HPDE6-E6E7 (cell line): Measurements from ENCODE around the gene DPY30.
A peak's percentile ranks its signal among the peaks of the same experiment; 100 is the strongest.
"Not testable (repeated sequence)": the region's sequence is repeated elsewhere in the genome, so short reads cannot be mapped to it uniquely, and the experiment has no call there.

Source experiments
- DNase-seq: peaks from one replicate; pipeline ENCODE4 v3.0.0; 2011; ENCODE audit warnings: missing footprints; ENCODE audit errors: extremely low spot score

DPY30 gene

DNA sequence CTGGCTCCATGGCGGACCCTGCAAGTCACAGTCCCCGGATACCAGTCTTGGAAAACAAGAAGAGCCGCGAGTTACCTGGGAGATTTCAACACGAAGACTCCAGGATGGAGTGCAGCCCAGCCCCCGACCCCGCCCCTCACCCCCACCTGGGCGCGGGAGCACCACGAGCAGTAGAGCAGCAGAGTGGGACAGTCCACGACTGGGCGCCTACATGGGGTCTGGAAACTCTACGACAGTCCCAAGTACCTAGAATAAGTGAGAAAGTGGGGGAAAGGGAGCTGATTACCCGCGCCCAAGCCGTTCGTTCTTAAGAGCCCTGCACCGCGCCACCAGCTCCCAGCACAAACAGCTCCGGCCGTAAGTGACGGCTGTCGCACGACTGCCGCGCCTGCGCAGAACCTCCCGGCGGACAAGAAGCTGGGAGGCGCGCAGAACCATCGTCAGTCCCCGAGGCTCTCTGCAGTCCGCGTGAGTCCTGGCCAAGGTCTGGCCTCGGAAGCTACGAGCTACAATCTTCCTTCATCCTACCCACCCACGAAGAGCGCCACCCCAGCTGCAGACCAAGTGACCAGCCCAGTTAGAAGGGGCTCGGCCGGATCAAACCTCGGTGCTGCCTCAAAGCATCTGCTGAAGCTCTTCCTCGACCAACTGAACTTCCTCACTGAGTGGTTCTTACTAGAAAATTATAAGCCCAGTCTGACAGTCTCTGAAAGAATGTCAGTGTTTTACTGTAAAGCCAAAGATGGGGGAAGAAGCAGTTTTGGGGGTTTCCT, at the start of gene DPY30:
TSS of gene DPY30 (minus strand) at position 359 of the 773 bp plus-strand sequence. CDS start at position 10, 349 bp downstream.
- DNase-seq = peak; percentile 84

GRCh38 chr2:32074134-32074506, 34.5 kb upstream of the DPY30 start:
- no peak for DNase-seq

DNA sequence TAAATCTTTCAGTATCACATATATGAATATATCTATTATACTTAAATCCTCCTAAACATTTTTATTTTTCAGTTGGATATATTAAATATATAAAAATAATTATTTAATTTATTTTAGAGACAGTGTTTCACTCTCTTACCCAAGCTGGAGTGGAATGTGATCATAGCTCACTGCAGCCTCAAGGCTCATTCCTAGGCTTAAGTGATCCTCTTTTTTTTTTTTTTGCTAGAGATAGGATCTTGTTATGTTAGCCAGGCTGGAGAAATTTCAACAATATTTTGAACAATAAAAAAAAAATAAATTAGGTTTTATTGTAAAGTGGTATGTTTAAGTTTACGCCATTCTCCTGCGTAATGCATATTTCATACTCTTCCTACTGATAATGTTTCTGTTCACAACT, 27.9 kb upstream of the DPY30 start:
- DNase-seq = no peak

GRCh38 chr2:32064713-32065112, 25.1 kb upstream of the DPY30 start:
- no peak for DNase-seq

- DNase-seq = peak; percentile 20
Observed at GRCh38 chr2:32064021-32064601, 24.5 kb upstream of the DPY30 start.

DNA sequence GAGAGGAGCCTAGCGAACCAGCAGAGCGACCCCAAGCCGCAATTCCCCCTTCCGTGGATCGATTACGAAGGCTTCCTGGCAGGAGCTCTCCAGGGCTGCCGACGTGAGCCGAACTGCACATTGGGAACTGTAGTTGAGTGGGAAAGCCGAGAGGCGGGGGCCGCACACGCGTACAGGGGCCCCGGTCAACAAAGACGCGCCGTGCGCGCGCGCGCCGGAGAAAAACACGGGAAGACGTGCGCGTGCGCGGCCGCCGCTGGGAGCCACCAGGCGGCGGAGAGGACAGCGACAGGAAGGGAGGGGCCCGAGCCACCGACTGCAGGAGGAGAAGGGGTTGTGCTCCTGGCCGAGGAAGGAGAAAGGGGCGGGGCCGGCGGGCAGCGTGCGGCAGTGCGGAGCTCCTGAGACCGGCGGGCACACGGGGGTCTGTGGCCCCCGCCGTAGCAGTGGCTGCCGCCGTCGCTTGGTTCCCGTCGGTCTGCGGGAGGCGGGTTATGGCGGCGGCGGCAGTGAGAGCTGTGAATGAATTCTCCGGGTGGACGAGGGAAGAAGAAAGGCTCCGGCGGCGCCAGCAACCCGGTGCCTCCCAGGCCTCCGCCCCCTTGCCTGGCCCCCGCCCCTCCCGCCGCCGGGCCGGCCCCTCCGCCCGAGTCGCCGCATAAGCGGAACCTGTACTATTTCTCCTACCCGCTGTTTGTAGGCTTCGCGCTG, 23.9 kb upstream of the DPY30 start, which contains the start of gene SPAST:
TSS of gene SPAST (plus strand) at position 247 of the 711 bp plus-strand sequence. CDS start at position 523, 276 bp downstream.
- peak; percentile 96 for DNase-seq

GRCh38 chr2:32061973-32062861, 22.6 kb upstream of the DPY30 start:
- peak; percentile 60 for DNase-seq

DNA sequence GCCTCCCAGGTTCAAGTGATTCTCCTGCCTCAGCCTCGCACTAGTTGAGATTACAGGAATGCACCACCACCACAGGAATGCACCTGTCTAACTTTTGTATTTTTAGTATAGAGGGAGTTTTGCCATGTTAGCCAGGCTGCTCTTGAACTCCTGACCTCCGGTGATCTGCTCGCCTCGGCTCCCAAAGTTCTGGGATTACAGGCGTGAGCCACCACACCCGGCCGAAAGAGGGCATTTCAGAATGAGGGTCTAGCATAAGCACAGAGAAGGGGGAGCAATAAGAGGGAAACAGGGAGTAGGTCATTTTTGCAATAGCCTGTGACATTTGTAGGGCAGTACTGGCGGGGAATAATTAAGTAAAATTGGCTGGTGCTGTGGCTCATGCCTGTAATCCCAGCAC, 21.8 kb upstream of the DPY30 start:
- no peak for DNase-seq

- no peak for DNase-seq
Observed at GRCh38 chr2:32060266-32060665, 20.7 kb upstream of the DPY30 start.

DNA sequence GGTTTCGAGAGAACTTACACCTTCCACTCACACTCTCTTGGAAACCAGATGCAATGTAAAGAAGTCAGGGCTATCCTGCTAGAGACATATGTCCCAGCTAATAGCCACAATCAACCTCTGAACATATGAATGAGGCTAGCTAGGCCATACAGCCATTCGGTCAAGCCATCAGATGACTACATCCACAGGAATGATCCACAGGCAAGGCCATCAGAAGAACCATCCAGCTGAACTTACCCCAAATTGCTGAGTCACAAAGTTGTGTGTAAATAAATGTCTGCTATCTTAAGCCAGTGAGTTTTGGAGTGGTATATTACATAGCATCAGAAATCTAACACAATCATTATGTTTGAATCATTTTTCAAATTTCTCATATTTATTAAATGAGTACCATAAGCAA, 18.5 kb upstream of the DPY30 start:
- DNase-seq = no peak

DNA sequence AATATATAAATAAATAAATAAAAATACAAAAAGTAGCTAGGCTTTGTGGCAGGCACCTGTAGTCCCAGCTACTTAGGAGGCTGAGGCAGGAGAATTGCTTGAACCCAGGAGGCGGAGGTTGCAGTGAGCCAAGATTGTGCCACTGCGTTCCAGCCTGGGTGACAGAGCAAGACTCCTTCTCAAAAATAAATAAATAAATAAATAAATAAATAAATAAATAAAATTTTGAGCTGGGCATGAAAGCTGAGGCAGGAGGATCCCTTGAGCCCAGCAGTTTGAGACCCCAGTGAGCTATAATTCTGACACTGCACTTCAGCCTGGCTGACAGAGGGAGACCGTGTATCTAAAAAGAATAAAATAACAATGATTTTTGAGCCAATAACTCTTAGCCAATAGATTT, 15.0 kb upstream of the DPY30 start:
- DNase-seq = not testable (repeated sequence)

DNA sequence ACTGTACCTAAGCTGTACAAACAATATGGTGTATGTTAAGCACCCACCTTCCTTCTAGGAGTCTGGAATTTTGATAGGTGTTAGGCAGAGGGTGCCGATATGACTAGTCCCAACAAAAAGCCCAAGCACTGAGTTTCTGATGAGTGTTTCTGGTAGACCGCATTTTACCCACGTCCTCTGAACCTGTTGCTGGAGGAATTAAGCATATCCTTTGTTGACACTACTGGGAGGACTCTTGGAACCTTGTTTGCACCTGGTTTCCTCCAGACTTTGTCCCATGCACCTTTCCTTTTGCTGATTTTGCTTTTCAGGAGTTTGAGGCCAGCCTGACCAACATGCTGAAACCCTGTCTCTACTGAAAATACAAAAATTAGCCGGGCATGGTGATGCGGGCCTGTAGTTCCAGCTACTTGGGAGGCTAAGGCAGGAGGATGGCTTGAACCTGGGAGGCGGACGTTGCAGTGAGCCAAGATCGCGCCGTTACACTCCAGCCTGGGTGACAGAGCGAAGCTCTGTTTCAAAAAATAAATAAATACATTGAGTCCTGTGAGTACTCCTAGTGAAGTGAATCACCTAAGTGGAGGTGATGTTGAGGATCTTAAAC, 12.3 kb upstream of the DPY30 start:
- no peak for DNase-seq

DNA sequence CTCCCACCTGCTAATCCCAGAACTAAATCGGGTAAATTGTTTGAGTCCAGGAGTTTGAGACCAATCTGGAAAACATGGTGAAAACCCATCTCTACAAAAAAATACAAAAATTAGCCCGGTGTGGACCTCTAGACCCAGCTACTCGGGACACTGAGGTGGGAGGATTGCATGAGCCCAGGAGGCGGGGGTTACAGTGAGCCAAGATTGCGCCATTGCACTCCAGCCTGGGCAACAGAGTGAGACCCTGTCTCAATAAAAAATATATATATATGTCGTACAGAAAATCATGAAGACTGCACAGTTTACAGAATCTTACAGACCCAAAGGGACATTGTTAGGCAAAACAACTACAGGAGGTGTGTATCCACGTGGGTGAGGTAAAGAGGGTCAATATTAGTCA, 4.0 kb upstream of the DPY30 start:
- no peak for DNase-seq

GRCh38 chr2:32034198-32034887, 5.3 kb downstream of the DPY30 start:
- DNase-seq = not testable (repeated sequence)

GRCh38 chr2:32018789-32019482, 20.7 kb downstream of the DPY30 start:
- DNase-seq = not testable (repeated sequence)

DNA sequence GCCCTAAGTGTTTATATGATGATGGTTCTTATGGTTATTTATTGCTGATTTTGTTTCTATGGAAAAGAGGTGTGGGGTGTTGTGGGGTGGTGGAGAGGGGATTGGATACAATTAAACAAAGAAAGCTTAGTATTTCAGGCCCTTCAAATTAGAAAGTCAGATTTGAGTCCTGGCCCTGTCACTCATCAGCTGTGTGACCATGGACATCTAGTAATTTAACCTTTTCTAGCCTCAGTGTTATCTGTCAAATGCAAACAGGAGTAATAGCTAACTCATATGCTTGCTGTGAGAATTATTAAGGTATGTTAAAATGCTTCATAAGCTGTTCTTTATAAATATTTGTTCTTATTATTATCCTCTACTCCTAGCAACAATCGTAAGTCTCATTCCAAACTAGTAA, 26.7 kb downstream of the DPY30 start:
- no peak for DNase-seq

- no peak for DNase-seq
Observed at GRCh38 chr2:32011485-32011960, 28.1 kb downstream of the DPY30 start.

DNA sequence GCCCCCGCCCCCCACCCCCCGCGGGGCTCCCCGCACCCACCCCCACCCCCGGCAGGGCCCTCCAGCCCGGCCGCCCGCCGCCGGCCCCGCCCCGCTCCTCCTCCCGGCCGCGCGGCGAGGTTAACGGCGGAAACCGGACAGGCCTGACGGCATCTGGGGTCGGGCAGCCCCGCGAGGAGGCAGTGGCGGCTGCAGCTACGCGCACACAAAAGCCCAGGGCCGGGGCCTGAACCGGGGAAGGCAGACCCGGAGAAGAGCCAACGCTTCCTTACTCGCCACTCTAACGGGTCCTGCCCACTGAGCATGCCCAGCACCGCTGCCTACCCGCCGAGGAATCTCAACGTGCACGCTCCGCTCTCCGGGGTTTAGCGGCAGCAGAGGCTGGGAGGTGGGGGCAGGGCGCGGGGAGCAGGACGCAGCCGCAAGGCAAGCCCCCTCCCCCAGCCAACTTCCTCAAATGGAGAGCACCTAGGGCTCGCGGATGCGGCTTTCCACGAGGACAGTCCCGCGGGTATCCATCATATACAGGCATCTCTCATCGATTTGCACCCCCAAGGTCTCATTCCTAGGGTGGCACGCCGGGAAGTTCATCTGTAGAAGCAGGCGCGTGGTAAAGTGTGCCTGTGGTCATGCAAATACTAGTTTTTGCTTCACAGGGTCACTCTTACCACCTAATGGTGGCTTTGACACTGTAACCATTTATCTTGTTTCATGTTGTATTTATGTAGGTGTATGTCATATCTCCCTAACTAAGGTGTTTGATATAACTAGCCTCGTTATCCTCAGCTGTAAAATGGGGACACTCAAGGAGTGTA, 28.7 kb downstream of the DPY30 start, which contains the start of gene MEMO1:
TSS of gene MEMO1 (minus strand) at position 339 of the 815 bp plus-strand sequence. CDS start 761 bp downstream, outside the sequence.
- DNase-seq = peak; percentile 88

- not testable (repeated sequence) for DNase-seq
Observed at GRCh38 chr2:32010280-32010669, 29.3 kb downstream of the DPY30 start.
